Measurements from ENCODE around the gene MICAL3.

DNA sequence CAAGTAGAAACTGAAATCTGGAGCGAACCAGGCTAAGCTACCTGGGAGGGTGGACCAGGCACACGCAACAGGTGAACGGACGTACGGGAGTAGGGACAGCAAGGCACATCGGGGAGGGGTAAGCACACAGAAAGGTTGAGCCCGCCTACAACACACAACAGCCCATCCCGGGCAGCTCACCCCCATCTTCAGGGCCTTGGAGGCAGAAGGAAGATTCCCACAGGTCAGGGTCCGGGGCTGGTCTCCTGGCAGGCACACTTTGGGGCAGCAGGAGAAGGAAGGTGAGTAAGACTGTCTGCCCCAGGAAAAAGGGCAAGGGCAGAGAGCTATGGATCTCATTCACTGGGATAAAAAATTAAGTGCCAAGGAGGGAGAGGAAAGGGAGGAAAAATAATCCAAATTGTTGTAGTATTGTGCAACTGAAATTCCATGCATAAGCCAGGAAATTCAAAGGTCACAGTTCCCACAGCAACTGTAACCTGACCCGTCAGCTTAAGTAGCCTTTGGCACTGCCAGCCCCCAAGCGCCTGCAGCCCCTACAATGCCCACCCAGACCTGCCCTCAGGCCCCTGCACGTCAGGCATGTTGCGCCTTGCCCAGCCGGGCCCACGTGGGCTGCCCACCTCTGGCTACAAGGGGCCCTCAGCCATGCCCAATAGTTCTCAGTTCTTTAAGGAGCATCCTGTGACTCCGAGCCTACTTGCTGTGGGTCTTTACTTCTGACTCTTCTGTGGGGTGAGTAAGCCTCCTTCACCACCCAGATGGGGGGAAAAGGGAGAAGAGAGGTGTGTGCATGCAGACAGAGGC, 51.8 kb downstream of the MICAL3 start:
- TF ChIP-seq, protein P1, sequence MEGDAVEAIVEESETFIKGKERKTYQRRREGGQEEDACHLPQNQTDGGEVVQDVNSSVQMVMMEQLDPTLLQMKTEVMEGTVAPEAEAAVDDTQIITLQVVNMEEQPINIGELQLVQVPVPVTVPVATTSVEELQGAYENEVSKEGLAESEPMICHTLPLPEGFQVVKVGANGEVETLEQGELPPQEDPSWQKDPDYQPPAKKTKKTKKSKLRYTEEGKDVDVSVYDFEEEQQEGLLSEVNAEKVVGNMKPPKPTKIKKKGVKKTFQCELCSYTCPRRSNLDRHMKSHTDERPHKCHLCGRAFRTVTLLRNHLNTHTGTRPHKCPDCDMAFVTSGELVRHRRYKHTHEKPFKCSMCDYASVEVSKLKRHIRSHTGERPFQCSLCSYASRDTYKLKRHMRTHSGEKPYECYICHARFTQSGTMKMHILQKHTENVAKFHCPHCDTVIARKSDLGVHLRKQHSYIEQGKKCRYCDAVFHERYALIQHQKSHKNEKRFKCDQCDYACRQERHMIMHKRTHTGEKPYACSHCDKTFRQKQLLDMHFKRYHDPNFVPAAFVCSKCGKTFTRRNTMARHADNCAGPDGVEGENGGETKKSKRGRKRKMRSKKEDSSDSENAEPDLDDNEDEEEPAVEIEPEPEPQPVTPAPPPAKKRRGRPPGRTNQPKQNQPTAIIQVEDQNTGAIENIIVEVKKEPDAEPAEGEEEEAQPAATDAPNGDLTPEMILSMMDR (IDR thresholded peaks at IDR 0.05; ENCODE audit: poor library complexity, severe bottlenecking) = no peak
- TF ChIP-seq POLR2AphosphoS5 (IDR thresholded peaks at IDR 0.05) = no peak
- no peak for TF ChIP-seq EP300 (conservative IDR thresholded peaks at IDR 0.05; ENCODE audit: poor library complexity, severe bottlenecking)
- no peak for TF ChIP-seq SMC3 (conservative IDR thresholded peaks at IDR 0.05; ENCODE audit: poor library complexity)
- TF ChIP-seq, protein P2, sequence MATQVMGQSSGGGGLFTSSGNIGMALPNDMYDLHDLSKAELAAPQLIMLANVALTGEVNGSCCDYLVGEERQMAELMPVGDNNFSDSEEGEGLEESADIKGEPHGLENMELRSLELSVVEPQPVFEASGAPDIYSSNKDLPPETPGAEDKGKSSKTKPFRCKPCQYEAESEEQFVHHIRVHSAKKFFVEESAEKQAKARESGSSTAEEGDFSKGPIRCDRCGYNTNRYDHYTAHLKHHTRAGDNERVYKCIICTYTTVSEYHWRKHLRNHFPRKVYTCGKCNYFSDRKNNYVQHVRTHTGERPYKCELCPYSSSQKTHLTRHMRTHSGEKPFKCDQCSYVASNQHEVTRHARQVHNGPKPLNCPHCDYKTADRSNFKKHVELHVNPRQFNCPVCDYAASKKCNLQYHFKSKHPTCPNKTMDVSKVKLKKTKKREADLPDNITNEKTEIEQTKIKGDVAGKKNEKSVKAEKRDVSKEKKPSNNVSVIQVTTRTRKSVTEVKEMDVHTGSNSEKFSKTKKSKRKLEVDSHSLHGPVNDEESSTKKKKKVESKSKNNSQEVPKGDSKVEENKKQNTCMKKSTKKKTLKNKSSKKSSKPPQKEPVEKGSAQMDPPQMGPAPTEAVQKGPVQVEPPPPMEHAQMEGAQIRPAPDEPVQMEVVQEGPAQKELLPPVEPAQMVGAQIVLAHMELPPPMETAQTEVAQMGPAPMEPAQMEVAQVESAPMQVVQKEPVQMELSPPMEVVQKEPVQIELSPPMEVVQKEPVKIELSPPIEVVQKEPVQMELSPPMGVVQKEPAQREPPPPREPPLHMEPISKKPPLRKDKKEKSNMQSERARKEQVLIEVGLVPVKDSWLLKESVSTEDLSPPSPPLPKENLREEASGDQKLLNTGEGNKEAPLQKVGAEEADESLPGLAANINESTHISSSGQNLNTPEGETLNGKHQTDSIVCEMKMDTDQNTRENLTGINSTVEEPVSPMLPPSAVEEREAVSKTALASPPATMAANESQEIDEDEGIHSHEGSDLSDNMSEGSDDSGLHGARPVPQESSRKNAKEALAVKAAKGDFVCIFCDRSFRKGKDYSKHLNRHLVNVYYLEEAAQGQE (IDR thresholded peaks at IDR 0.05; ENCODE audit: borderline replicate concordance) = no peak
- no peak for TF ChIP-seq MXI1 (conservative IDR thresholded peaks at IDR 0.05; ENCODE audit: poor library complexity, severe bottlenecking)
- no peak for TF ChIP-seq EZH2 (IDR thresholded peaks at IDR 0.05; ENCODE audit: borderline replicate concordance, insufficient read depth, low read length, poor library complexity, severe bottlenecking)
- TF ChIP-seq RAD21 (conservative IDR thresholded peaks at IDR 0.05) = no peak
- no peak for TF ChIP-seq TAF1 (IDR thresholded peaks at IDR 0.05; ENCODE audit: low read depth)

All from neural cell (in vitro differentiated cells).